Measurements from ENCODE around the gene MRS2. TPM values are rescaled to one million over a fixed set of nuclear protein-coding genes. Genes with fewer than 3 reads are reported as not detected.
A peak's percentile ranks its signal among the peaks of the same experiment; 100 is the strongest.

The MRS2 gene
- polyA plus RNA-seq, 2 of the 4 experiments (the other 2 are of a cell fraction): 21.8 to 24.8 TPM

- CTCF ChIA-PET: no interaction called here
- FAIRE-seq: no peak
- WGBS (ENCODE audit: missing lambda C conversion rate): 76% methylated on average over 2 of the region's 2 CpGs
- DNase-seq (ENCODE audit: low read depth in 1 of 2, low spot score in 1 of 2): peak in 1 of 2 experiments; percentile 7
- ATAC-seq: no peak
- H3K4me3 ChIP-seq: no peak overlapping the region
- TF ChIP-seq ELK1 (IDR thresholded peaks at IDR 0.05; ENCODE audit: low read depth, low read length) (no peak), HDAC2 (IDR thresholded peaks at IDR 0.05) (no peak), ATOH8 (CRISPR knock-in tag; IDR thresholded peaks at IDR 0.05; ENCODE audit: low read depth) (no peak)
- POLR2A ChIA-PET: no interaction called here
- no peak overlapping the region for H3K27ac ChIP-seq
- H3K9me3 ChIP-seq: no peaks in the 10 kb centered on the region
- peaks cover 22% of the 10 kb centered on the region for H3K4me1 ChIP-seq
- H3K4me2 ChIP-seq: no peak overlapping the region
These were observed 22.4 kb downstream of the MRS2 start for GRCh38 chr6:24425091-24425490.

GRCh38 chr6:24426729-24427446, 24.2 kb downstream of the MRS2 start:
- FAIRE-seq (no peak), DNase-seq (ENCODE audit: low read depth in 1 of 2, low spot score in 1 of 2) (no peak), ATAC-seq (no peak)
- CTCF ChIA-PET: no interaction called here
- WGBS (ENCODE audit: missing lambda C conversion rate): 84% methylated on average over 10 of the region's 10 CpGs
- TF ChIP-seq FOSL2 (IDR thresholded peaks at IDR 0.05): no peak
- TF ChIP-seq FOSL2 (CRISPR knock-in tag; IDR thresholded peaks at IDR 0.05): no peak
- TF ChIP-seq CTCF (IDR thresholded peaks at IDR 0.05): no peak
- TF ChIP-seq NR3C1 (IDR thresholded peaks at IDR 0.05): no peak
- no peak for TF ChIP-seq MAX (IDR thresholded peaks at IDR 0.05)
- no peak for TF ChIP-seq KDM5A (IDR thresholded peaks at IDR 0.05)
- no peak for TF ChIP-seq FOSB (CRISPR knock-in tag; IDR thresholded peaks at IDR 0.05)
- TF ChIP-seq E2F6 (IDR thresholded peaks at IDR 0.05; ENCODE audit: borderline replicate concordance, low read depth): no peak
- TF ChIP-seq ELK1 (IDR thresholded peaks at IDR 0.05; ENCODE audit: low read depth, low read length): no peak
- TF ChIP-seq ZFP36 (IDR thresholded peaks at IDR 0.05; ENCODE audit: borderline replicate concordance, partially characterized antibody): no peak
- no peak for TF ChIP-seq HOXB13 (CRISPR knock-in tag; IDR thresholded peaks at IDR 0.05; ENCODE audit: low read depth)
- TF ChIP-seq NFE2L2 (conservative IDR thresholded peaks at IDR 0.05; ENCODE audit: low read length): no peak
- TF ChIP-seq RFX5 (IDR thresholded peaks at IDR 0.05): no peak
- TF ChIP-seq POLR2AphosphoS2 (conservative IDR thresholded peaks at IDR 0.05; ENCODE audit: low read length): no peak
- TF ChIP-seq CHD4 (IDR thresholded peaks at IDR 0.05; ENCODE audit: borderline replicate concordance): no peak
- TF ChIP-seq FOXS1 (CRISPR knock-in tag; IDR thresholded peaks at IDR 0.05): no peak
- no peak for TF ChIP-seq RNF2 (IDR thresholded peaks at IDR 0.05; ENCODE audit: borderline replicate concordance, low read depth)
- TF ChIP-seq CHD2 (IDR thresholded peaks at IDR 0.05; ENCODE audit: low read length, partially characterized antibody): no peak
- TF ChIP-seq BHLHE40 (IDR thresholded peaks at IDR 0.05; ENCODE audit: low read depth, low read length): no peak
- TF ChIP-seq PHF8 (IDR thresholded peaks at IDR 0.05; ENCODE audit: borderline replicate concordance, low read depth): no peak
- Histone ChIP-seq H3K27ac (no peak overlapping the region), H3K9me3 (no peaks in the 10 kb centered on the region), H3K4me2 (no peak overlapping the region), H3K4me3 (no peak overlapping the region), H3K4me1 (peaks cover 22% of the 10 kb centered on the region)
- POLR2A ChIA-PET: no interaction called here

Data from A549 (cell line).